HG03108 (cell line): Measurements from ENCODE around the gene DAO.

ENCODE experiments used
- ATAC-seq: cut with Tn5 transposase; IDR thresholded peaks from one replicate; pipeline ENCODE4 v1.9.1; 2021; ENCODE audit warnings: moderate library complexity; ENCODE audit not compliant: unreplicated experiment

The DAO gene

DNA sequence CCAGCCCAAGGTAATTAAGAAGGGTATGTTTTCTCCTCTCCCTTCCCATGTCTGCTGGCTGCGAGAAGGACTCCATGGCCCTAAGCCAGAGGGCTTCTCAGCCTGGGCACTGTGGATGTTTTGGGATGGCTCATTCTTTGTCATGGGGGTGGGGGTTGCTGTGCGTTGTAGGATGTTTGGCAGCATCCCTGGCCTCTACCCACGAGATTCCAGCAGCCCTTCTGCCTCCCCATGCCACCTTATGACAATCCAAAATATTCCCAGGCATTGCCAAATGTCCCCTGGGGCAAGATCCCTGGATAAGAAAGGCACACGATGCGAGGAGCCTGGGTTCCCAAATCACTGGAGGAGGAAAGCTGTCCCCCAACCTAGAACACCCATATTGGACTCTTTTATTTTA is 36.4 kb downstream of the DAO start:
- ATAC-seq = no peak

DNA sequence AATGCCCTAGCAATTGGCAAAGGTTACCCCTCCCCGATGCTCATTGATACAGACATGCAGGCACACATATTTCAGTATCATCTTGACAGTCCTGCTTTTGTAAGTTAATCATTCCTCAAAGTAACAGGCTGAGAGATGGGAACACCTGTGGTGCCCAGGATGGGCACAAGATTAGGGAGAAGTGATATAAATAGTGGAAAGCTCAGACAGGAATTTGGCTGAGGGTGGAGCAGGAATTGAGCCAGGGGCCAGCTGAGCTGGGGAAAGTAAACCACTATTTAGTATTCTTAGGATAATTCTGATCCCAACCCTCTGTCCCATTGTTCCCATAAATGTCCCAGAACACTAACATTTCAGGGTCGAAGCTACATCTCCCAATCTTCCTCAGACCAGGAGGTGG is 38.3 kb downstream of the DAO start:
- no peak for ATAC-seq

DNA sequence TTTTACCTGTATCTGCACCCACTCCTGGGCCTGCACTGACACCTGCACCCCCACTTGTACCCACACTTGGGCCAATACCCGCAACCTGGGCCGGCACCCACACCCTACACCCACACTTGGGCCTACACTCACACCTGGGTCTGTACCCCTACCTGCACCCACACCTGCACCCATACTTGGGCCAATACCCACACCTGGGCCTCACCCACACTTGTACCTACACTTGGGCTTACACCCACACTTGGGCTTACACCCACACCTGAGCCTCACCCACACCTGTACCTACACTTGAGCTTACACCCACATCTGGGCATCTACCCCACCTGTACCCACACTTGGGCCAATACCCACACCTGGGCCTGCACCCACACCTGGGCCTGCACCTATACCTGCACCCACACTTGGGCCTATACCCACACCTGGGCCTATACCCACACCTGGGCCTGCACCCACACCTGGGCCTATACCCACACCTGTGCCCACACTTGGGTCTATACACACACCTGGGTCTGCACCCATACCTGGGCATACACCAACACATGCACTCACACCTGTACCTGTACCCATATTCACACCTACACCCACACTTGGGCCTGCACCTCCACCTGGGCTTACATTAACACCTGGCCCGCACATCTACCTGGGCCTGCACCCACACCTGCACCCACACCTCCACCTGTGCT is 39.2 kb downstream of the DAO start:
- ATAC-seq = no peak

DNA sequence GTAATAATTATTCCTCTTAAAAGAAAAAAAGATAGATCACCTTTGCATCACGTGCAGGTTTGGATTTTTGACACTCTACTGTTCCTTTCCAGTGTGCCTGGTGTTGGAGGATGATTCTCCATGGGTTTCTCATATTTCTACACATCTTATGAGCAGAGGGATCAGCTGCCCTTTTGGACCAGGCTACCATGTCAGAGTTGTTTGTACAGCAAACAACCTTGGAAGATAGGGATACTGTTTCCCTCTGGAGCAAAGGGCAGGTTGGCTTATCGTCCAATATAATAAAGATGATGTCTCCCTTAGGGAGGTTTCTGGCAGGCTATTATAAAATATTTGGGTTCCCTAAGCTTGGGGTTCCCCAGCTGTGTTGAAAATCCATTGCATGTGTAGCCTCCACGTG is 42.1 kb downstream of the DAO start:
- ATAC-seq = no peak

DNA sequence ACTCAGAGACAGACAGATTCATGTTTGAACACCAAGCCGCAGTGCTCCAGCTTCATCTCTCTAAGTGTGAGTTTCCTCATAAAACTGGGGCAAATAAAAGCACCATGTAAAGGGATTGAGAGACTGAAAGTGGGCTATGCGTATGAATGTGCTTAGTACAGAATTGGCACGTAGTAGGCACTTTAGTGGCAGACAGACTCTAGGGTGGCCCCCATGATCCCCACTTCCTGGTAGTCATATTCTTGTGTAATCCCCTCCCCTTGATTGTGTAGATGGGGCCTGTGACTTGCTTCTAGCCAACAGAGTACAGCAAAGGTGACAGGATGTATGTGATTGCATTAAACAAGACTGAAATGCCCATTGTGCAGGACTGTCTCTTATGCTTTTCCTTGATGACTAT is 43.0 kb downstream of the DAO start:
- ATAC-seq = no peak

DNA sequence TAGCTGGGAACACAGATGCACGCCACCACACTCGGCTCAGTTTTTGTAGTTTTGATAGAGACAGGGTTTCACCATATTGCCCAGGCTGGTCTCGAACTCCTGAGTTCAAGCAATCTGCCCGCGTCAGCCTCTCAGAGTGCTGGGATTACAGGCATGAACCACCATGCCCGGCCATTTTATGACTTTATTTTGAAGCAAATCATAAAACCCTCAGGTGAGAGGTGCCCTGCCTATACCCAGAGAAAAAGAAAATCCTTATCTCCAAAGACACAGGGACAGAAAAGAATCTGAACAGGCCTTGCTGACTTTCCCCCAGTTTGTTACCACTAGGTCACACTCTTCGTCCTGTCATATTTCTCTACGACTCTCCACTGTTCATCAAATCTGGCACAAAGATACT is 48.8 kb downstream of the DAO start:
- ATAC-seq = no peak

DNA sequence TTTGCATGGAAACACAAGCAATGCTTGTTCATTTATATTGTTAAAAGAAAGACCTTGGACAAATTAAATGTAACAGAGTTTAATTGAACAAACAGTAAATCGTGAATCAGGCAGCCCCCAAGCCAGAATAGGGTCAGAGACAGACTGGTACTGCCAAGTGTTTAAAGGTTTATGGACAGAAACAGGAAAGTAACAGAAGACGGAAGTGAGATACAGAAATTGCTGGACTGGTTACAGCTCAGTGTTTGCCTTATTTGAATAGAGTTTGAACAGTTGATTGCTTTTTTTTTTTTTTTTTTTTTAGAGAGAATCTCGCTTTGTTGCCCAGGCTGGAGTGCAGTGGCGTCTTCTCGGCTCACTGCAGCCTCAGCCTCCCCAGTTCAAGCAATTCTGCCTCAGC is 50.3 kb downstream of the DAO start:
- peak; percentile 72 for ATAC-seq

DNA sequence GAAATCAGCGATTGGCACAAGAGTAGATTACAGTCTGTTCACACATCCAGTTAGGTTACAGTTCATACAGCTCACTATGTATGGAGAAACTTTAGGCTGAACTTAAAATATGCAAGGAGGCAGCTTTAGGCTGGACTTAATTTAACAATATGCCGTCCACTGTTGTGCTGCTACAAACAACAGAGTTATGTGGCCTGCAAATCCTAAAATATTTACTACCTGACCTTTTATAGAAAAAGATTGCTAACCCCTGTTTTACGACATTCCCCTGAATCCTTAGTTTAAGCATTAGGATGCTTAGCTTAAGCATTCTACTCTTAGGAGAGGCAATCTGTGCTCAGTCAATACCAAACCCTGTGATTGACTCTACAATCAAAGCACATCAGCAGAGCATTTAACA is 50.9 kb downstream of the DAO start:
- ATAC-seq = no peak

DNA sequence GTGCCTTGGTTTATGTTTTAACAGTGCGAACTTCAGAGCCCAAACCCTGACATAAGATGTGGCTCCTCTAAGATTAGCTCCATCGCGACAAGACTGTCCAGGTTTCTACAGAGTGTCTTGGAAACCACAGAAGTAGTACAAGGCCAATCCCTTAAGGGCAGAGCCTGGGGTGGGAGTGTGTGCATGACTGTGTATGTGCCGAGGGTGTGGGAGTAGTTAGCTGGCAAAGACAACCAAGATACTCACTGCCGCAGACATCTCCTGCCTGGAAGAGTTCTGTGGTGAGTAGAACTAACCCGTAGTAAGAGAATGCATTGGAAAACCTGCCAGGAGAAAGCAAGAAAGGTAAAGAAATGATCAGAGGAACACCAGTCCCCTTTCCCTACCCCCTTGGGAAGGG is 54.1 kb downstream of the DAO start:
- no peak for ATAC-seq

DNA sequence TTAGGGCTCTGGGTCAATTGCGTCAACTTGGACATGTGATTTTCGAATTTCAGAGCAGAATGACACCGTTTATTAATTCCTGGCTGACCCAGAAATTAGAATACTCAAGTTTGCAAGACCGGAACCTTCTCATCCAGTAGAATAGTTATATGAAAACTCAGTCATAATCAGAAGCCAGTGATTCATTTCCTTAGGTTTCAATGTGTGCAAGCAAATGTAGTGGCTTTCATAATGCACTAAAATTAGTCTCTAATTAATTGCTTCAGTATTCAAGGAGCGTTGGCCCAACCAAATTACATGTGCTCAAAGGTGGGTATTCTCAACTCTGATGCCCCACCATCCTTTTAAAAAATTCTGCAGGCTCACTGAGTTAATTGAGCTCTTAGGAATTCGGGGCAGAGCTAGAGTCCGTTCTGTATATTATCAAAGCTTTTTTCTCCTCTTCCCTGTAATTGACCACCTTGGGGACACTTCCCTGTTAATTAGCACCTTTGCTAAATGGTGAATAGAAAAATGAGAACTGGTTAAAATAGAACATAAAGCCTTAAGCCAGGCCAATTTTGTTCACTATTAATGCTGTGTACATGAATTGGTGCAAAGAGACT is 55.4 kb downstream of the DAO start:
- ATAC-seq = no peak

DNA sequence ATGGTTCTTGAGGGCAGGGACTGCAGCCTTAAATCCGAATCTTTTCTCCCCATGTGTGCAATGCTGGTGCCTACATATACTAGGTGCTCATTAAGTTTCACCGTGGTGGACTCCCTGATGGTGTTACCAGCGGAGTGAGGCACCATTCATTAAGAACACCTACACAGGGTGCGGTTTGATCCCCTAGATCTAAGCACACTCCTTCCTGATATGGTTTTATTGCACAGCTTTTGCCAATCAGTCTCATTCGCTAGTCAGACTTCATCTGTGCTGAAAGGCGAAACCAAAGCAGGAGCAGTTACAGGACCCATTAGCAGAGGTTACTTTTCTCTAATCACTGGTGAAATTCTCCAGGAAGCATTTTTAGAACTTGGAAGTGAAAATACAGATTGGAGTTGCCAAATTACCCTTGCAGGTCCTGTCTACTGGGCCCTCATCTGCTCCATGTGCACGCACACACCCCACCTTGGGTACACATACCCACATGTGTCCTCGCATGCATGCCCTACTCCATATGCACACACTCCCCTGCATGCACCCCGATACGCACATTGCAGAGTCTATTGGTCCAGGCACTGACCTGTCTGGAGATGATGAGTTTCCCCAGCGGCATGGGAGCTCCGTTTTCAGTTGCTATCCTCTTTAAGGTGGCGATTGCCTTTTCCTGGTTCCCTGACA is 58.5 kb downstream of the DAO start:
- ATAC-seq = no peak

DNA sequence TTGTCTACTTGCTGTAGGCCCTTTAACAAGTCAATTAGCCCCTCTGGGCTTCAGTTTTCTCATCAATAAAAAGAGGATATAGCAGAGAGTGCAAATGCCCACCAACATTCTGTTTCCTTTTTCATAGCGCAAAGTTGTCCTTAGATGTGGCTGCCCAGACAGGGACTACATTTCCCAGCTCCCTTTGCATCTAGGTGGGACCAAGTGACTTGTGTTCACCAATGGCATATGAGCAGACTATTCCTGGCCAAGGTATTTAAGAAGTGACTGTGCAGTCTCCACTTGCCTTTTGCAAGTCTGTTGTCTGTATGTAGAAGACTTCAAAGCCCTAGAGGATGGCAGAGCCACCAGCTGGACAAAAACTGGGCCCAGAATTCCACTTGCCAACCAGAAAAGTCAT is 59.7 kb downstream of the DAO start:
- no peak for ATAC-seq

DNA sequence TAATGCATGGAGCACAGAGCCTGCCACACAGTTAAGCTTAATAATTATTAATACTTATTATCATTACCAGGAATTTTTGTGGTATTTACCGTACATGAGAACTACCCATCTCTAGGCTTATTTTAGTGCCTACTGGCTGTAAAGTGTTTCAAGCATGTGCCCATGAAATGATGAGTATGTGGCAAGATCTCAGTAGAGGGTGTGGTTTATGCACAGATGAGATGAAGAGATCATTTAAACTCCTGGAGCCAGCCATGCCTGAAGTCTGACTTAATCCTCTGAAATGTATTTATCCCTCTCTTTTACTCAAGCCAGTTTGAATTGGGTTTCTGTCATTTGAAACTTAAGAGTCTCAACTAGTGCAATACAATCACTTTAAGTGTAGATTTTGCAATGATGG is 60.2 kb downstream of the DAO start:
- no peak for ATAC-seq

DNA sequence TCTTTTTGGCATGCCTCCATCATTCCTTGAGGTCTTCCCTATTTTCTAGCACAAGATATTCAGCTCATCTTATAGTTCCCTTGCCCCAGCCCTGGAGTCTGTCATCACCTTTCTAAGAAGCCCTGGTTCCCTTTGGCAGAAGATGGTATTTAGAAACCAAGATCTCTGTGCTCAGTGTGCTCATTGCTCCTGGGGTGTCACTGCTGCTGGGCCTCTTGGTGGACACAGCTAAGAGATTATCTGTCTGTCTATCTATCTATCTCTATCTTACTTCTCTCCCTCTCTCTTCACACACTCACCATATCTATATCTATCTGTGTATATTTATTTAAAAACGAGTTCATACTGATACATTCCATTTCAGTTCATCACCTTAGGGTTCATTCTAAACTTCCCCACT is 67.2 kb downstream of the DAO start:
- ATAC-seq = no peak

DNA sequence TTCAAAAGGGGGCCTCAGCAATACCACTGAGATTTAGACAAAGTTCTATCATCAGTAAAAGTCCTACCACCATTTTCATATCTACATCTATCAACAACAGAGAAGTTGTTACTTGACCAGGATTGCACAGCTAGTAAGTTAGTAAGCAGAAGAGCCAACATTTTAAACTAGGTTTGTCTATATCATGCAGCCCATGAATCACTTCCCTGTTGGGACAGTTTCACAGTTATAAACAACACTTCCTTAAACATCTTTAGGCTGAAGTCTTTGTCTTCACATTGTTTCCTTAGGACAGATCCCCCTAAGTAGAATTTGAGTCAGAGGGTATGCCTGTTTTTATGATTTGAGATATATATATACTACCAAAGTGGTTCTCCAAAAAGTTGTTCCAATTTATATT is 68.5 kb downstream of the DAO start:
- ATAC-seq = no peak

DNA sequence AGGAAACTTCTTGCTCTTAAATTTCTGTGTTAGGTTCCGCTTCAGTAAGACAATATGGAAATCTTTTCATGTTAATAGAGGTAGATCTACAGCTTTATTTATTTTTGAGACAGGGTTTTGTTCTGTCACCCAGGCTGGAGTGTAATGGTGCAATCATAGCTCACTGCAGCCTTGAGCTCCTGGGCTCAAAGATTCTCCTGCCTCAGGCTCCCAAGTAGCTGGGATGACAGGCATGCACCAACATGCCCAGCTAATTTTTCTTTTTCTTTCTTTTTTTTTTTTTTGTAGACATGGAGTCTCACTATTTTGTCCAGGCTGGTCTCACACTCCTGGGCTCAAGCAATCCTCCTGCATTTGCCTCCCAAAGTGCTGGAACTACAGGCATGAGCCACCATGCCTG is 70.1 kb downstream of the DAO start:
- no peak for ATAC-seq
